ENCODE data around the gene SHANK1.
"Not testable (repeated sequence)": the region's sequence is repeated elsewhere in the genome, so short reads cannot be mapped to it uniquely, and the experiment has no call there.

SHANK1 gene

DNA sequence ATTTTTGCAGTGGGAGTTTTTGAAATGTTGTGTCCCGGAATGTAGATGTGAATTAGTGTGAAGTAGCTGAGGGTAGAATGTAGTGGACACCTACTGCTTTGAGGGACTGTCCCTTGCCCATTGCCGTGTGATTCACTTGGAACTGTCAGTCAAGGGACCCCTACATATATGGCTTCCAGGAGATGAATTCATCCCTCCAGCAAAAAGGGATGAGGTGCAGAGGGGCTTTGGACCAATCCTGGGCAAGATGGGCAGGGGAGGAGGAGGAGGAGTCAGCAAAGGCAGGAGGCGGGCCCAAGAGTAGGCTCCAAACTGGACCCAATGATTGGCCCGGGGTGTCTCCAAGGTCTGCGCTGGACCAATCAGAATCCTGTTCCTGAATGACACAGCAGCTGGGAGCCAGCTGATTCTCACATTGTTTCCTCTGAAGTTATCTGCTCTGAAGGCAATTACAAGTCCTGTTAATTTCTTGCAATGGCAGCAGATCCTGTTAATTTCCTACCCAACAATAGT lies 99.2 kb downstream of the SHANK1 start:
- H3K27ac ChIP-seq; DNase-seq (ENCODE audit: low read depth, low spot score): not testable (repeated sequence)

DNA sequence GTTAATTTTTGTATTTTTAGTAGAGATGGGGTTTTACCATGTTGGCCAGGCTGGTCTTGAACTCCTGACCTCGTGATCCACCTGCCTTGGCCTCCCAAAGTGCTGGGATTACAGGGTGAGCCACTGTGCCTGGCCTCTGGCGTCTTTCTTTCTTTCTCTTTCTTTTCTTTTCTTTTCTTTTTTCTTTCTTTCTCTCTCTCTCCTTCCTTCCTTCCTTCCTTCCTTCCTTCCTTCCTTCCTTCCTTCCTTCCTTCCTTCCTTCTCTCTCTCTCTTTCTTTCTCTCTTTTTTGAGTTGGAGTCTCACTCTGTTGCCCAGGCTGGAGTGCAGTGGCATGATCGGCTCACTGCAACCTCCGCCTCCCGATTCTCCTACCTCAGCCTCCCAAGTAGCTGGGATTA lies 100.4 kb downstream of the SHANK1 start:
- H3K27ac ChIP-seq; DNase-seq (ENCODE audit: low read depth, low spot score): not testable (repeated sequence)

DNA sequence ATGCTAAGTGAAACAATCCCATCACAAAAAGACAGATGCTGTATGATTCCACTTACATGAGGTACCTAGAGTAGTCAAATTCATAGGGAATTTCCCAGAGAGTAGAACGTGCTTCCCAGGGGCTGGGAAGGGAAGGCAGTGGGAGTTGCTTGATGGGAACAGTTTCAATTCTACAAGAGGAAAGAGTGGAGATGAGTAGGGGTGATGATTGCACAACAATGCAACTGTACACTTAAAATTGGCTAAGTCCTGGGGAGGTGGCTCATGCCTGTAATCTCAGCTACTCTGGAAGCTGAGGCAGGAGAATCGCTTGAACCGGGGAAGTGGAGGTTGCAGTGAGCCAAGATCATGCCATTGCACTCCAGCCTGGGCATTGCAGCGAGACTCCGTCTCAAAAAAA lies 101.2 kb downstream of the SHANK1 start:
- not testable (repeated sequence) for H3K27ac ChIP-seq; DNase-seq (ENCODE audit: low read depth, low spot score)

DNA sequence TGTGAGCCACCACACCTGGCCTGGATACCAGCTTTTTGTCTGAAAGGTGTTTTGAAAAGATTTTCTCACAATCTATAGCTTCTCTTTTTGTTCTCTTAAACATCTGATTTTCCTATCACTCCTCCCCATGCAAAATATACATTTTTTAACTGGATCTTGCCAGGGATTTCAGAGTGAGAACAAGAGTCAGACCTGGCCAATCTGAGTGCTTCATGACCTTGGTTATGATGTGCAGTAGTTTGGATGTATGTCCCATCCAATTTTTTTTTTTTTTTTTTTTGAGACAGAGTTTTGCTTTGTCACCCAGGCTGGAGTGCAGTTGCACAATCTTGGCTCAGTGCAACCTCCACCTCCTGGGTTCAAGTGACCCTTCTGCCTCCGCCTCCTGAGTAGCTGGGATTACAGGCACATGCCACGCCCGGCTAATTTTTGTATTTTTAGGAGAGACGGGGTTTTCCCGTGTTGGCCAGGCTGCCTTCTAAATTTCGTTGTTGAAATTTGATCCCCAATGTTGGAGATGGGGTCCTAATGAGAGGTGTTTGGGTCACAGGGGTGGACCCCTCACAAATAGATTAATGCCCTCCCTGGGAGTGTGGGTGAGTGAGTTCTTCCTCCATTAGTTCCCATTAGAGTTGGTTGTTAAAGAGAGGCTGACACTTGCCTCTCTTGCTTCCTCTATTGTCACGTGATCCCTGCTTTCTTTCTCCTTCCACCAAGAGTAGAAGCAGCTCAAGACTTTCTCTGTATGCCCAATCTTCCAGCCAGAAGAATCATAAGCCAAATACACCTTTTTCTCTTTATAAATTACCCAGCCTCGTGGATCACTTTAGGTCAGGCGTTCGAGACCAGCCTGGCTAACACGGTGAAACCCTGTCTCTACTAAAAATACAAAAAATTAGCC lies 106.8 kb downstream of the SHANK1 start:
- DNase-seq (ENCODE audit: low read depth, low spot score); H3K27ac ChIP-seq: not testable (repeated sequence)
